ENCODE data around the gene SEC22A.
"Not testable (repeated sequence)": the region's sequence is repeated elsewhere in the genome, so short reads cannot be mapped to it uniquely, and the experiment has no call there.

SEC22A gene

DNA sequence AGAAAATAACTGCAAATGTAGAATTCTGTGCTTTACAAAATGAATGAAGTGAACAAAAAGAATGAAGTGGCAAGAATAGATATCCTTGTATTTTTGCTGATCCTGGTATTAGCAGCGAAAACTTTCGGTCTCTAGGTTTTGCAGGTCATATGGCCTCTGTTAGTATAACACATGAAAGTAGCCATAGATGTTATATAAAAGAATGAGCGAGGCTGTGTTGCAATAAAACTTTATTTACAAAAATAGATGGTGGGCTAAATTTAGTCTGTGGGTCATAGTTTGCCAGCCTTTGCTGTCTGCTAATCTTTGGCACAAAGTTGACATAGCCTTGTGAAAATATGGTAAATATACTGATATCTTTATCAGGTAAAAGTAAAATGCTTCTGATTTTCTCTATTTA, 35.2 kb downstream of the SEC22A start:
- no peak overlapping the region for H3K4me2 ChIP-seq (ENCODE audit: low read depth, low read length, poor library complexity, severe bottlenecking)
- H3K9me2 ChIP-seq (replicated peaks; ENCODE audit: low read depth, low read length), result no peaks in the 10 kb centered on the region
- H3K36me3 ChIP-seq (ENCODE audit: insufficient read depth, low read length), result peaks cover 13% of the 10 kb centered on the region; the same call in 1 of the 2 replicates
- H4K20me1 ChIP-seq (ENCODE audit: insufficient read depth, low read length, poor library complexity, severe bottlenecking), result no peaks in the 10 kb centered on the region
- no peak for TF ChIP-seq EZH2phosphoT487 (IDR thresholded peaks at IDR 0.05; ENCODE audit: borderline replicate concordance)
- TF ChIP-seq, protein P1, sequence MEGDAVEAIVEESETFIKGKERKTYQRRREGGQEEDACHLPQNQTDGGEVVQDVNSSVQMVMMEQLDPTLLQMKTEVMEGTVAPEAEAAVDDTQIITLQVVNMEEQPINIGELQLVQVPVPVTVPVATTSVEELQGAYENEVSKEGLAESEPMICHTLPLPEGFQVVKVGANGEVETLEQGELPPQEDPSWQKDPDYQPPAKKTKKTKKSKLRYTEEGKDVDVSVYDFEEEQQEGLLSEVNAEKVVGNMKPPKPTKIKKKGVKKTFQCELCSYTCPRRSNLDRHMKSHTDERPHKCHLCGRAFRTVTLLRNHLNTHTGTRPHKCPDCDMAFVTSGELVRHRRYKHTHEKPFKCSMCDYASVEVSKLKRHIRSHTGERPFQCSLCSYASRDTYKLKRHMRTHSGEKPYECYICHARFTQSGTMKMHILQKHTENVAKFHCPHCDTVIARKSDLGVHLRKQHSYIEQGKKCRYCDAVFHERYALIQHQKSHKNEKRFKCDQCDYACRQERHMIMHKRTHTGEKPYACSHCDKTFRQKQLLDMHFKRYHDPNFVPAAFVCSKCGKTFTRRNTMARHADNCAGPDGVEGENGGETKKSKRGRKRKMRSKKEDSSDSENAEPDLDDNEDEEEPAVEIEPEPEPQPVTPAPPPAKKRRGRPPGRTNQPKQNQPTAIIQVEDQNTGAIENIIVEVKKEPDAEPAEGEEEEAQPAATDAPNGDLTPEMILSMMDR (conservative IDR thresholded peaks at IDR 0.05; ENCODE audit: low read length), result no peak
- no peaks in the 10 kb centered on the region for H3K79me2 ChIP-seq (ENCODE audit: insufficient read depth, low read length)
- H3K4me1 ChIP-seq (ENCODE audit: insufficient read depth, low read length, poor library complexity, severe bottlenecking), result peaks cover 12% of the 10 kb centered on the region
- no peak overlapping the region for H3K4me3 ChIP-seq (ENCODE audit: low read length, poor library complexity, severe bottlenecking)
- H2AFZ ChIP-seq (ENCODE audit: low read length), result no peak overlapping the region
- no peaks in the 10 kb centered on the region for H3F3A ChIP-seq (ENCODE audit: low read depth)
- H3K27me3 ChIP-seq (ENCODE audit: insufficient read depth, low read length, poor library complexity, severe bottlenecking), result no peaks in the 10 kb centered on the region
- H3K9me3 ChIP-seq (ENCODE audit: insufficient read depth, low read depth, low read length), result no peaks in the 10 kb centered on the region
- H3K9ac ChIP-seq (ENCODE audit: low read depth, low read length, poor library complexity, severe bottlenecking), result no peak overlapping the region

DNA sequence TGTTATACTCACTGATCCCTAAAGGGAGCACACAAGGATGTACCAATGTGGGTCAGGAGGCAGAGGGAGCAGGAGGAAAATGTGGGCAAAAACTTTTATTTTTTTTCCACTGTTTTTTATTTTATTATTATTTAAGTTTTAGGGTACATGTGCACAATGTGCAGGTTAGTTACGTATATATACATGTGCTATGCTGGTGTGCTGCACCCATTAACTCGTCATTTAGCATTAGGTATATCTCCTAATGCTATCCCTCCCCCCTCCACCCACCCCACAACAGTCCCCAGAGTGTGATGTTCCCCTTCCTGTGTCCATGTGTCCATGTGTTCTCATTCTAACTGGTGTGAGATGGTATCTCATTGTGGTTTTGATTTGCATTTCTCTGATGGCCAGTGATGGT, 37.4 kb downstream of the SEC22A start:
- H3K9me2 ChIP-seq (replicated peaks; ENCODE audit: low read depth, low read length), result not testable (repeated sequence)

GRCh38 chr3:123239756-123240155, 38.0 kb downstream of the SEC22A start:
- Histone ChIP-seq H3K4me2 (ENCODE audit: low read depth, low read length, poor library complexity, severe bottlenecking) (no peak overlapping the region), H3K4me3 (ENCODE audit: low read length, poor library complexity, severe bottlenecking) (no peak overlapping the region), H3K36me3 (ENCODE audit: insufficient read depth, low read length) (peaks cover 10% of the 10 kb centered on the region; the same call in 1 of the 2 replicates)

More for the DNA sequence above, 37.4 kb downstream of the SEC22A start:
- not testable (repeated sequence) for H3K4me3 ChIP-seq (ENCODE audit: low read length, poor library complexity, severe bottlenecking); H3K4me2 ChIP-seq (ENCODE audit: low read depth, low read length, poor library complexity, severe bottlenecking); H4K20me1 ChIP-seq (ENCODE audit: insufficient read depth, low read length, poor library complexity, severe bottlenecking); H3K9ac ChIP-seq (ENCODE audit: low read depth, low read length, poor library complexity, severe bottlenecking); H3K79me2 ChIP-seq (ENCODE audit: insufficient read depth, low read length); H3F3A ChIP-seq (ENCODE audit: low read depth); H3K27me3 ChIP-seq (ENCODE audit: insufficient read depth, low read length, poor library complexity, severe bottlenecking); H3K9me3 ChIP-seq (ENCODE audit: insufficient read depth, low read depth, low read length); H2AFZ ChIP-seq (ENCODE audit: low read length)
- peaks cover 12% of the 10 kb centered on the region for H3K4me1 ChIP-seq (ENCODE audit: insufficient read depth, low read length, poor library complexity, severe bottlenecking)
- H3K36me3 ChIP-seq (ENCODE audit: insufficient read depth, low read length), result peaks cover 10% of the 10 kb centered on the region; the same call in 1 of the 2 replicates

DNA sequence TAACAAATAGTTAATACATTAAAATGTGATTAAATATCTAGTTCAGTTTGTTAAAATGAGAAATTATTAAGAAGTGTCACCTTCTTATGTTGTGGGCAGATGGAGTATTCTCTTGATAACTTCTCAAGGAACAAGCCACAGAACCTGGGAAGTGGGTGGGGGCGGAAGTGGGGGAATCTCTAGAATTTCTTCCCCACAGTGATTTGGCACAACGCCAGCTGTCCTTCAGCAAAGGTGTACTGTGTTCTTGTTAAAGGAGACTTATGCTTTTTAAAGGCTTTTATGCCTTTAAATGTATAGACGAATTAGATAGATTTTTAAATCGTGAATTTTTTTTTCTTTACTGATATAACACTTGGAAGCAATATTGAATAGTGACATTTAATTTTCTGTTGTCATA, 42.4 kb downstream of the SEC22A start:
- Histone ChIP-seq H3K27me3 (ENCODE audit: insufficient read depth, low read length, poor library complexity, severe bottlenecking) (no peaks in the 10 kb centered on the region), H3F3A (ENCODE audit: low read depth) (no peaks in the 10 kb centered on the region), H3K4me2 (ENCODE audit: low read depth, low read length, poor library complexity, severe bottlenecking) (no peak overlapping the region), H3K9ac (ENCODE audit: low read depth, low read length, poor library complexity, severe bottlenecking) (no peak overlapping the region), H3K79me2 (ENCODE audit: insufficient read depth, low read length) (no peaks in the 10 kb centered on the region), H4K20me1 (ENCODE audit: insufficient read depth, low read length, poor library complexity, severe bottlenecking) (no peaks in the 10 kb centered on the region), H2AFZ (ENCODE audit: low read length) (no peak overlapping the region), H3K9me3 (ENCODE audit: insufficient read depth, low read depth, low read length) (no peaks in the 10 kb centered on the region), H3K36me3 (ENCODE audit: insufficient read depth, low read length) (peaks cover 31% of the 10 kb centered on the region; the same call in 1 of the 2 replicates), H3K4me3 (ENCODE audit: low read length, poor library complexity, severe bottlenecking) (no peak overlapping the region), H3K4me1 (ENCODE audit: insufficient read depth, low read length, poor library complexity, severe bottlenecking) (peaks cover 4% of the 10 kb centered on the region), H3K9me2 (replicated peaks; ENCODE audit: low read depth, low read length) (no peaks in the 10 kb centered on the region)
- TF ChIP-seq EZH2phosphoT487 (IDR thresholded peaks at IDR 0.05; ENCODE audit: borderline replicate concordance), result no peak
- TF ChIP-seq, protein P1 (conservative IDR thresholded peaks at IDR 0.05; ENCODE audit: low read length), result no peak

More at GRCh38 chr3:123239756-123240155, 38.0 kb downstream of the SEC22A start:
- Histone ChIP-seq H3K4me1 (ENCODE audit: insufficient read depth, low read length, poor library complexity, severe bottlenecking) (peaks cover 12% of the 10 kb centered on the region), H4K20me1 (ENCODE audit: insufficient read depth, low read length, poor library complexity, severe bottlenecking) (no peaks in the 10 kb centered on the region), H3K9me3 (ENCODE audit: insufficient read depth, low read depth, low read length) (no peaks in the 10 kb centered on the region), H2AFZ (ENCODE audit: low read length) (no peak overlapping the region), H3K79me2 (ENCODE audit: insufficient read depth, low read length) (no peaks in the 10 kb centered on the region), H3K9ac (ENCODE audit: low read depth, low read length, poor library complexity, severe bottlenecking) (no peak overlapping the region), H3F3A (ENCODE audit: low read depth) (no peaks in the 10 kb centered on the region), H3K9me2 (replicated peaks; ENCODE audit: low read depth, low read length) (no peaks in the 10 kb centered on the region), H3K27me3 (ENCODE audit: insufficient read depth, low read length, poor library complexity, severe bottlenecking) (no peaks in the 10 kb centered on the region)
- no peak for TF ChIP-seq EZH2phosphoT487 (IDR thresholded peaks at IDR 0.05; ENCODE audit: borderline replicate concordance)
- TF ChIP-seq, protein P1 (conservative IDR thresholded peaks at IDR 0.05; ENCODE audit: low read length), result no peak
